HG03159 (cell line): ENCODE data around the gene NREP.

Experiments used
- ATAC-seq: cut with Tn5 transposase; IDR thresholded peaks from one replicate; pipeline ENCODE4 v1.9.1; 2021; ENCODE audit warnings: mild to moderate bottlenecking, moderate library complexity; ENCODE audit not compliant: unreplicated experiment

The NREP gene, protein sequence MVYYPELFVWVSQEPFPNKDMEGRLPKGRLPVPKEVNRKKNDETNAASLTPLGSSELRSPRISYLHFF

DNA sequence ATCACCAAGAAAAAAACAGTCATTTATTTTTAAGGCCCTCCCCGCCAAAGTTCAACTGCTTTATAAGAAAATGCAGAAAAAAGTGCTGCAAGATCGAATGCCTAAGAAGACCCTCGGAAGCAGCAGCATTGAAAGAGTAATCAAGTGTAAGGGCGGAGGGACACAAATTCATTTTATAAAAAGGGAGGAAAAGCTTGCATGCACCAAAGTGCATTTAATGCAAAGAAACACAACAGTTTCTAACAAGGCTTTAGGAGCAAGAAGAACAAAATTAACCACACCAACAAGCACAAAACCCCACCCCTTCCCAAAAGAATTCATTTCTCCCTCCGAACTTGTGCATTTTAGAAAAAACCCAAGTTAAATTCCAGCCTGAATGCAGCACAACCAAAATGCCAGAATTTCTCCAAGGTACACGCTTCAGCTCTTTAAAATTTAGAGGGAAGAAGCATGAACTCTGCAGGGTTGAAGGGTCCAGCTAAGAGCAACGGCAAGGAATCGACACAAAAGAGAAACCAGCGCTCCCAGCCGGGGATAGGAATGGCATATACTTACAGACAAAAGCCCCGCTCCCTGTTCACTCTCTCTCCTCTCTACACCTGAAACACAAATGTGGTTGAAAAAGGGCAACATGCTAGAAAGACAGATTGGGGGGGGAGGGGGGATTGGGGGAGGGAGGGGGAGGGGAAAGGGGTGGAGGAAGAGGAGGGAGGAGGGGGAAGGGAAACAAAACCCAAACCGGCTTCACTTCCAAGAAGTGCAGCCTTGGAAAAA lies at the start of gene NREP:
Gene NREP, minus strand, starts transcription at position 614 of the 774 bp plus-strand sequence. CDS start 1,422 bp downstream, outside the sequence.
- no peak for ATAC-seq

DNA sequence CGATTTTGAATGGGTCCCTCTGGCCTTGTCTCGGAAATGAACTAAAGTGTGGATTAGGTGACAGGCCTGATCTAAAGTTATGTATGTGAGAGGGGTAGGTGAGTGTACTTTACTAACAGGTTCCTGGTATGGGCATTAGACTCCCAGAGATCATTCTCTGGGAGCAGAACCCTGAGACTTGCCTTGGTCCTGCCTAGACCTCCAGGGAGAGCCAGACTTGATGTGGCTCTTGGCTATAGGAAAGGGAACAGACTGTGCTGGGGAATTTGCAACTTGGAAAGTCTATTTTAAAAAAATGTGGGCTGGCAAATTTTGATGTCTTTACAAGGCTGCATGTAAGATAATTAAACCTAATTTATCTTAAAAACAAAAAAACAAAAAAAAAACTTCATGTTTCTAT lies 49.8 kb upstream of the NREP start:
- no peak for ATAC-seq

DNA sequence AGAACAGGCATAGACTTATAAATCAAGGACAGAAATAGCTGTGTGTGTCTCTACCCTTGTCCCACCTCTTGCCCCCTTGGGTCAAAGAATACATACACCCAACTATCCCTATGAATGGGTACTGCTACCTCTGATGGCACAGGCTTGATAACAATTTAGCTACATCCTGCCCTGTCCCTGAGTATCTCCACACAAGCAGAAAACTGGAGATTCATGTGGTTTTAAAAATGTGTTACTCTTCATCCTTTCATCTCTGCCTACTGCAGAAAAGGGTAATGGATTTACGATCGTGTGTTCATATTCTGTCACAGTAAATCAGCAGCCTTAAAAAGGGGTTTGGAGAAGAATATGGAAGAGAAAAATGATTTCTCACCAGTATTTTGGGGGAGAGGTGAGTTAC lies 49.2 kb upstream of the NREP start:
- no peak for ATAC-seq

DNA sequence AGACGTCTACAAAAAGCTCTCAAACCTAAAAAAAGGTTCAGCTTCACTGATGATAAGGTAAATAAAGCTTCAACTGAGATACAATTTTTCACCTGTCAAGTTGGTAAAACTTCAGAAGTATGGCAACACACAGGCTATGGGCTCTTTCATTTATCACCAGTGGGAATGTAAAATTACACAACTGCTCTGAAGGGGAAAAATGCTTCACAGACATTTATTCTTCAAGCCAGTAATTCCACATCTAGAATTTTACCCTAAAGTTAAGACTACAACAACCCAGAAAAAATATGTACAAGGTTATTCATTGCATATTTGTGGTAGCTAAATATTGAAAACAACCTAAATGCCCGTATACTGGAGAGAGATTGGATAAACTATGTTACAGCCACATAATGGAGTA lies 48.1 kb upstream of the NREP start:
- no peak for ATAC-seq

DNA sequence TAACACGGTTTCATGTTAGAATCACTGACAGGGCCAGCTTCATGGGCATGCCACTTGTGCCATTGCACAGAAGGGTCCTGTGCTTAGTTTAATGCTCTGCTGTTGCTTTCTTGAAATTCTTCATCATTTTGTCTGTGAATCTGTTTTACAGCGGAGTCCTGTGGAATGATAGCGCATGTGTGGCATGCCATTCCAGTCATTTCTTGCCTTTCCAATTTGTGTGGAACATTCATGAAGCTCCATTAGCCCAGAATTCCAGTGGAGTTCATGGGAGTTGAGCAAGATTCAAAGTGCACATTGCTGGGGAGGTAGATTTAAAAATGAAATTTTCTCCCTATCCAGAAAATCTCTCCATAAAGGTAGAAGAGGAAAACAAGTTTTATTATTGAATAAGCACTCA lies 43.4 kb upstream of the NREP start:
- no peak for ATAC-seq

DNA sequence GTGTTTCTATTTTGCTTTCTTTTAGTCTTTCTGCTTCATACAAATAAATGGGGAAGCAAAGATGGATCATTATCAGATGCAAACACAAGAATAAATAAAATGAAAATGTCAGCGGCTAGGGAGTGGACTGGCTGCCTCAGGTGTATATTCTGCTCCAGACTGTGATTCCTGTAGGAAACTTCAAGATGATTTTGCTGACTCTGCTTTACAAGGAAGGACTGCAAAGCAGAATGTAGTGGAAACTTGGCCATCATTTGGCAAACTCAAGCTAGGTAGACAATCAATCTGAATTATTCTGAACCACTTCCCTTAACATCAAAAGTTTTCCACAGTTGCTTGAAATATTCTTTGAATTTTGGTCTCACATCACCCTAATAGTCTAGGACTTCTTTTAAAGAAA lies 38.1 kb upstream of the NREP start:
- no peak for ATAC-seq

DNA sequence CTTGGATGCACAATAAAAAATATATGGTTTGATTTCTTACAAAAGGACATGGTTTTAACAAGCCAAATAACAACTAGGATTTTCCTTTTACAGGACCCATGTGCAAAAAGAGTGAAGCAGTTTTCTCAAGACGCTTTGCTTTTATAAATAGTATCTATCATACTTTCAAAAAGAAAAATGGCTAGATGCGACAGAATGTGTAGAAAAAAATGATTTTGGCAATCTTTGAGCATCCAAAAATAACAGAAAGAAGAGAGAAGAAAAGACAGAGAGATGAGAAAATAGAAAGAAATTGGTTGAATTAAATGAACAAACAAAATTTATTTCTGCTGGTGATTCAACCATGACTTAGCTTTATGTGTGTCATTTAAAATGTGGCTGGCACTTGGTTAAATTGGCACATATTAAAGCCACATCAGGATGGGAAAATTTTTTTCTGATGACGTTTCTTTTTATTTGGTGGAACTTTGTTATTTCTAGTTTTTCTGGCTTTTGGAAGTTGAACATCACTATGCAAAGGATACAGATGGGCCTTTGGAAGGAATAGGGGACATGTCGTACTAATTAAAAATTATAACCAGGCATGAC lies 35.6 kb upstream of the NREP start:
- no peak for ATAC-seq

DNA sequence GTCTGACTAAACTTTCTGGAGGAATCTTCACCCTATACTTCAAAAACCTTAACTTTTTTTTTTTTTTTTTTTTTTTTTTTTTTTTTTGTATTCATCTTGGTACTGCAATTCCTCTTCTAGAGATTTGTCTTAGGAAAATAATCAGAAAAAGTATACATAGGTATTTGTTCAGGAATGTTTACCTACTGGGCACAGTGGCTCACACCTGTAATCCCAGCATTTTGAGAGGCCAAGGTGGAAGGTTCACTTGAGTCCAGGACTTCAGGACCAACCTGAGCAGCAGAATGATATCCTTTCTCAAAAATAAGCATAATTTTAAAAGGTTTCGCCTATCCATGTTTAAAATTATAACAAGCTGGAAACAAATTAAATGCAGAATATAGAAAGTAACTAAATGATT lies 33.3 kb upstream of the NREP start:
- ATAC-seq = no peak

DNA sequence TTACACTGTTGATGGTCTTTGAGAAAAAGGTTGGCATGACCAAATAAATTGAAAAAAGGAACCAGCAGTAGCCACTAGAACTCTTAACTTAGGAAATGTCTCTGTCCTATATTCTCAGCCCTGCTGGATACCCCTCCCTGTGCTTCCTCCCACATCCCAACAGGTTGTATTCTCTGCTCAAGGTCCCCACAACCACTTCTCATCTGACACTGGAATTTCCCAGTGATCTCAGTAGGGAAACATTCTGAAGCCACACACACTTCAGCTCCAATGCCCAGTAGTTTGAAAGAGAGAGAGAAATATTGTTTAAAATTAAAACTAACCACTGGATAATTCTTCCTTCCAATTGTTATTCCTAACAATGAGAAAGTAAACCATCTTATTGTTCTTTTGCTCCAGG lies 30.0 kb upstream of the NREP start:
- no peak for ATAC-seq

DNA sequence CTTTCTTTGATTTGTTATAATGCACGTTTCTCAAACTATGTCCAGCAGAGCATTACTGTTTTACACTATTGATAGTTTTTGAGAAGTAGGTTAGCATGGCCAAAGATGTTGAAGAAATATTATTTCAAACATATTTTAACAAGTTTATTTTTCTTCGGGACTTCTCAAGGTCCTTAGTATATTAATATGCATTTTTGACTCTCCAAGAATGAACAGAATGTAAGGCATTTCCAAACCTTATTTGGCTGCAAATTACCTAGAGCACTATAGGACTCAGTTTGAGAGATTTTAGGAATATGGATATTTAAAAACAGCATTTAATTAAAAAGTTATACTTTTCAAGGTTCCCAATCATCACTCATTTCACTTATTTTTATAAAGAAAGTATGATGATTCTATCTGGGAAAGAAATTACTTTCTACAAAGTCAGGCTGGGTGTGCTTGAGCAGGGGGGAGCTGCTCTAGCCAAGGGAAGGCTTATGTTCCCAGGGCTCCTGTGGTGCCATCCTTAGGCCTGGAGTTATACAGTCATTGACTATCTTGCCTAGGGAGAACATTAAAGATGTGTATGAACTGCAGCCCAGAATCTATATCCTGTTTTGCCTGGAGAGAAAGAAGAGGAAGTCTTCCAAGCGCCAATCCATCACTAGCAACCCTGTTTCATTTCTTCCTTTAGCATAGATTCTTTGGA lies 27.6 kb upstream of the NREP start:
- ATAC-seq = no peak

DNA sequence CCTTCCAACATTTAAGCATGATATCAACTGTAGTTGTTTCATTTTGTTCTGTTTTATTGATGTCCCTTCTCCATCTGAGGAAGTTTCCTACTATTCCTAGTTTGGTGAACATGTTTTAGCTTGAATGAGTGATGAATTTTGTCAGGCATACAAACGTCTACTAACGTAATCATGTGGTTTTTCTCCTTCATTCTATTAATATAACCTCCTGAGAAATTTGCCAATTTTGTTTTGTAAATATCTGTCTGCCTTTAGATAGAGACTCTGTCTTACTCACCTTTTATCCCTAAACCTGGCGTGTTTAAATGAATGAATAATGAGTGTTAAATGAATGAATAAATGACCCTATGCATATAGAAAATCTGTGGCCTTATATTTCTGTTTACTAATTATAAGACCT lies 26.5 kb upstream of the NREP start:
- ATAC-seq = no peak

DNA sequence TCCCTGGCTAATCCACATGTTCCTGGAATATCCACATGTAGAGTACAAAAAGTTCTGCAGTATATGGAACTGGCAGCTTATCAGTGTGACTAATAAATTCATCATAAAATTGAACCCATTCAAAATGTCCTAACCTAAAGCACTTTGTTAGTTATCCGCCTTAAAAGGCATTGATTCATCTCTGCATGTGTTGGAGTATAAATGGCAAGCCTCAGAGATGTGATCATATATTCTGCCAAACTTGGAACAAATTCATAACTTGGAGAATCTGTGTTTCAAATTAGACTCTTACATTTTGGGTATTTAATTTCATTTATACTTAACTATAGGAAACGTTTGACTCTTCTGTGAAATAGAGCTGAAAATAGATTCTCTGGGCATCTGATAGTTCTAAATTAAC lies 25.2 kb upstream of the NREP start:
- ATAC-seq = no peak

DNA sequence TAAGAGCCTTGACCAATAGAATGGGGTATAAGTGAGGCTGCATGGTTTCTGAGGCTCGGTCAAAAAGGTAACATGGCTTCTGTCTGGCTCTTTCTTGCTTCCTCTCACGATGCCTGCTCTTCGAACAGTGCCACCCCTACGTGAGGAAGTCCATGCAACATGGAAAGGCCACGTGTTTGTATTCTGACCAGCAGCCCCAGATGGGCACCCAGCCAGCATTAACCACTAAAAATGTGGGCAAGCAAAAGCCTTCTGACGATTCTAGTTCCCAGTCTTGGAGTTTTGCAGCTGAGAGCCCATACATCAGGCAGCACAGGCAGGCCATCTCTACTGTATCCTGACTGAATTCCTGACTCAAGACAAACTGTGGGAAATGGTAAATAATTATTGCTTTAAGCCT lies 24.2 kb upstream of the NREP start:
- no peak for ATAC-seq

DNA sequence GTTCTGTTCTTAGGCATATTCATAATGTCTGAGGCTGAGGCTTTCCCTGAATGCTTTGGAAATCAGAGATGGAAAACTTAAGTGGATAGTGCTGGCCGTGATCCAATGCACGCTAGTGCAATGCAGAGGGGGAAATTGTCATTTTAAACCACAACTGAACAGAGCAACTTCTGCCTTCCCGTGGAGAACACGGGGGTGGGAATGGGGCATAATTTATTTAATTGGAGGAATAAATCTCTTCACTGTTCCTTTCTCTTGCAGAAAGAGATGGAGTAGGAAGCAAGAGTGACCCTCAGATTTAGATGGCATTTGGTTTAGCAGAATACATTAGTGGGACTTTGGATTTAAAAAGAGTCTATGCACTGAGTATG lies 22.9 kb upstream of the NREP start:
- no peak for ATAC-seq

DNA sequence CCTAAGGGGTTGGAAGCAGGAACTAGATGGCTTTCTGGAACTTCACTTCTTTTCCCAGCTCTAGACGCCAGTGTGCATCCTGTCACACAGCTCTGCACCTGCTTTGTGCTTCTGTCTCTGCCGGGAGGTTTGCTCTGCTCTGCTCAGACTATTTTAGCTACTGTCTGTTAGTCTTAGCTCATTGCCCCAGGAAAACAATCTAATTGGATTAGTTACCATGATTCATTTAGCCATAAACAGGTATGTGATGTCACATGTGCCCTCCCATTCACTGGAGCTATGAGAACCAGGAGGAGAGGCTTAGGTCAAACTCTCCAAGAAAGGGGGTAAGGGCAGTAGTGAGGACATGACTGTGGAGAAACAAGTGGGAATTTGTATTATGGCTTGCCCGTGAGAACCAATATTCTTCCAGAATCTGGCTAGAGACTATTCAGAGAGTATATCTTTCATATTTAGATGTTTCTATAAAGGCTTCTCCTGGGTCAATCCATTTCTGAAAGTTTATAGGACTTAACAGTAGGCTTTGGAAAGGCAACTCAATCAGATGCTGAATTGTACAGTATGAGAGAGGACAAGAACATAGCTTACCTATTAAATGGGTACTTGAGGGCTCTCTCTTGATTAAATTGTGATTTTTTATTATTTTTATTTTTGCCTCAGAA lies 22.4 kb upstream of the NREP start:
- ATAC-seq = no peak

DNA sequence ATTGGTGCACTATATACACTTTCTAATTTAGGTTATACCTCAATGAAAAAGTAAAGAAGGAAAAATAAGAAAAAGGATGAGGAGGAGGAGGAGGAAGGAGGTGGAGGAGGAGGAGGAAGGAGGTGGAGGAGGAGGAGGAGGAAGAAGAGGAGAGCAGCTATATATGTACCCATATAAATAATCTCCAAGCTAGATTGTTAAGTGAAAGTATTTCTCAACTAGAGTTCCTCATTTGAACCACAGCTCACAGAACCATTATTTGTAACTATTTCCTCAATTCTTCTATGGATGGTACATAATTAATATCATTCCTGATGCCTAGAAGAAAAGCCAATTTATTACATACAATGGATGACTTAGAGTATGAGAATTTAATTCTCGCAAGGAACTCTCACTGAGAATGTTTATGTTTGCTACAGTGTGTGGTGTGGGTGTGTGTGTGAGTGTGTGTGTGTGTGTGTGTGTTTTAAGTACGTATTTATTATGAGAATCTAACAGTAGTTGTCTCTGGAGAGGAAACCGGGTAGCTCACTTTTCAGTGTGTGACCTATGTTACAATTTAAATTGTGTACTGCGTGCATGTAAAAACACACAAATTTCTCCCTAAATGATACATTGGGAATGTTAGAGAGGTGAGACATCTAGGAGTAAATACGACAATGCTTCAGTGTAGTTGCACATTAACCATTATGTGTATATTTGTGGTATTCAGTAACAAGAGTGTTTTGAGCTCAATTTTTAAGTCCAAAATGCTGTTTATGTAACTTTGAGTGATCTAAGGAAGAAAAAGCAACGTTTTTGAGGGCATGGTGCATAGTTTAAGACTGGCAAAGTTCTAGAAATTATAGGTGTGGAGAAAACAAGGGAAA lies 20.2 kb upstream of the NREP start:
- no peak for ATAC-seq

DNA sequence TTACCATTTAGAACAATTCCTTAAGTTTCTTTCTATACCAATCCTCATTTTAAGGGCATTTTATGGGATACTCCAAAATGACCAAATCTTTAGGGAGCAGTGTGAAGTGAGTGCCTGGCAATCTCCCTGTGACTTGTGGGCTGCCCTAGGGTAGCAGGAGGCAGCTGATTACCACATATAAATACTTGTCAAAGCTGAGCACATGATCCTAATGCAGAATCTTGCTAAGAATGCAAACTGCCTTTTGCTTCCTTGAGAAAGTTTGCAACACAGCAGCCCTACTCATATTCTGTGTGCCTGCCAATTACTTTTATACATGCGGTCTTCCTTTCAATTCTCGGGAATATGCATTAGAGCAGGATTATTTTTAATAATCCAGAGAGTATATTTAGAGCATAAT lies 18.2 kb upstream of the NREP start:
- no peak for ATAC-seq

DNA sequence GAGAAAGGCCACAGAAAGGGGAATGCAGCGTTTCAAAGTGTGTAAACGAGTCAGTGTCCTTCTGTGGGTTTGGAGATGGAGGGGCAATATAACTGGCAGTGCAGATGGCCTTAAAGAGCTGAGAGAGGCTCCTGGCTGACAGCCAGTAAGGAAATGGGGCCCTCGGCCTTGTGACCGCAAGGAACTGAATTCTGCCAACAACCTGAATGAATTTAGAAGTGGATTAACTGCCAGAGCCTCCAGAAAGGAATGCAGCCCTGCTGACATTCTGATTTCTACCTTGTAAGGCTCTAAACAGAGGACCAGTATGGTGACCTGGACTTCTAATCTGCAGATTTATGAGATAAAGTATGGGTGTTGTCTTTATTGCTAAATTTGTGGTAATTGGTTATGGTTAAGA lies 17.5 kb upstream of the NREP start:
- no peak for ATAC-seq

DNA sequence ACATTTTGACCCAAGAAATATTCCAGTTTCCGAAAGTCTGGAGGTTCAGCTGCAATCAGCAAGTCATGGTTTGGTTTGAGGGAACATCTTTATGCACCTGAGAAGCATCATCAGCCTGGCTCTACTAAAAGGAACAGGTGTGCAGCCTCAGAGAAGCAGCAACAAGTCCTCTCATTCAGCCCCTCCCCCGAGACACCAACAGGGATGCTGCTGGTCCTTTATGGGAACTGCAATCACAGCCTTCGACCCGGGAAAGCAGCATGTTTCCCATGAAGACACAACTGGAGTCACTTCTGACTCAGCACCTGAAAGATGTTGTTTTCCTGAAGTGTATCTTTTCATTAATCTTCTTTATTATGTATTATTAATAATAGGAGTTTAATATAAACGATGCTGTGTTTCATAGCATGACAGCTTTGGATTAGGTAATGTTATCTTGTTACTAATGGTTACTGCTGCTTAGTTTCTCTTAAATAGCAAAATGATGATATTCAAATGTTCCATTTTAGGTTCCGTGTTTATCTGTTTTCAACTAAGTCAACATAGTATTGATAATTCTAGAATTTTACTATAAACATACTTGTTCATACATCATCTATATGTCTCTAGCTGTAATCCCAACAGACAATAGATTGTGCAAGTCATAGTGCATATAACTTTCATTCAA lies 15.6 kb upstream of the NREP start:
- ATAC-seq = no peak

DNA sequence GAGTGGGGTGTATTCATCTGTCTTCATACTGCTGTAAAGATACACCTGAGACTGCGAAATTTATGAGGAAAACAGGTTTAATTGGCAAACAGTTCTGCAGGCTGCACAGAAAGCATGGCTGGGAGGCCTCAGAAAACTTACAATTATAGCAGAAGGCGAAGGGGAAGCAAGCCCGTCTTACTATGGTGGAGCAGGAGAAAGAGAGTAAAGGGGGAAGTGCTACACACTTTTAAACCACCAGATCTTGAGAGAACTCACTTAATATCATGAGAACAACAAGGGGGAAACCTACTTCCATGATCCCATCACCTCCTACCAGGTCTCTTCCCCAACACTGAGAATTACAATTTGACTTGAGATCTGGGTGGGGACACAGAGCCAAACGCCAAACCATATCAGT lies 12.5 kb upstream of the NREP start:
- no peak for ATAC-seq
